ENCODE data around the gene ADAMTS10. TPM values are rescaled to one million over a fixed set of nuclear protein-coding genes. Genes with fewer than 3 reads are reported as not detected.

Gene ADAMTS10
- total and polyA plus RNA-seq, 2 of the 8 experiments (the other 6 are each of a cell fraction or from before 2014, with no cell fraction given), result 6.9 to 17.4 TPM

DNA sequence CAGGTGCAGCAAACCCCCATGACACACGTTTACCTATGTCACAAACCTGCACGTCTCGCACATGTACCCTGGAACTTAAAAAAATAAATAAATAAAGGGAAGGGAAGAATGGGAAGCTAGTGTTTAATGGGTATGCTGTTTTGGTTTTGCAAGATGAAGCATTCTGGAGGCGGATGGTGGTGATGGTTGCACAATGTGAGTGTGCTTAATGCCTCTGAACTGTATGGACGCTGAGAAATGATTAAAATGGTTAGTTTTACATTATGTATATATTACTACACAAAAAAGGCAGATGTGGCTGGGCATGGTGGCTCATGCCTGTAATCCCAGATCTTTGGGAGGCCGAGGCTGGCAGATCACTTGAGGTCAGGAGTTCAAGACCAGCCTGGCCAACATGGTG is 37.7 kb upstream of the ADAMTS10 start (continued):
- TF ChIP-seq ATF2 (IDR thresholded peaks at IDR 0.05; ENCODE audit: low read length), result no peak
- no peak for TF ChIP-seq CHD1 (IDR thresholded peaks at IDR 0.05; ENCODE audit: low read depth, low read length)
- TF ChIP-seq, protein P1, sequence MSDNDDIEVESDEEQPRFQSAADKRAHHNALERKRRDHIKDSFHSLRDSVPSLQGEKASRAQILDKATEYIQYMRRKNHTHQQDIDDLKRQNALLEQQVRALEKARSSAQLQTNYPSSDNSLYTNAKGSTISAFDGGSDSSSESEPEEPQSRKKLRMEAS (IDR thresholded peaks at IDR 0.05), result no peak
- no peak for TF ChIP-seq EGR1 (IDR thresholded peaks at IDR 0.05; ENCODE audit: borderline replicate concordance, low read depth, low read length)
- no peak for TF ChIP-seq RAD21 (IDR thresholded peaks at IDR 0.05 in 1 of 2, conservative IDR thresholded peaks at IDR 0.05 in 1 of 2; ENCODE audit: low read depth in 2 of 2, low read length in 2 of 2)
- no peak for TF ChIP-seq KDM1A (IDR thresholded peaks at IDR 0.05; ENCODE audit: borderline replicate concordance, low read length)
- no peak for TF ChIP-seq GABPA (IDR thresholded peaks at IDR 0.05; ENCODE audit: borderline replicate concordance, insufficient read depth, low read length)
